Fibroblast of lung (primary cell): ENCODE data around the gene ATF4. TPM values are rescaled to one million over a fixed set of nuclear protein-coding genes. Genes with fewer than 3 reads are reported as not detected.
A peak's percentile ranks its signal among the peaks of the same experiment; 100 is the strongest.

Experiments used
- DNase-seq, 2 donors: peaks; one replicate each; pipeline versions ENCODE4 v3.0.0 to v3.0.0-alpha.2; 2010; ENCODE audit warnings: low read depth in 2 of 2
- H2AFZ ChIP-seq: 2 replicates; pipeline ENCODE4 v1.5.1; 2012; ENCODE audit warnings: low read length, control low read depth, inconsistent platforms
- H3K27ac ChIP-seq: 2 replicates; pipeline ENCODE4 v1.5.1; 2011; ENCODE audit warnings: low read length, control low read depth; ENCODE audit not compliant: insufficient read depth
- H3K27me3 ChIP-seq: 2 replicates; pipeline ENCODE4 v1.5.1; 2011; ENCODE audit warnings: mild to moderate bottlenecking, low read length; ENCODE audit not compliant: control insufficient read depth, insufficient read depth
- H3K36me3 ChIP-seq: 2 replicates; pipeline ENCODE4 v1.5.1; 2011; ENCODE audit warnings: low read length; ENCODE audit not compliant: control insufficient read depth, insufficient read depth
- H3K4me1 ChIP-seq: 2 replicates; pipeline ENCODE4 v1.5.1; 2011; ENCODE audit warnings: low read length; ENCODE audit not compliant: control insufficient read depth, insufficient read depth; ENCODE audit errors: extremely low read depth
- H3K4me2 ChIP-seq: 2 replicates; pipeline ENCODE4 v1.5.1; 2011; ENCODE audit warnings: low read length, control low read depth; ENCODE audit not compliant: insufficient read depth; ENCODE audit errors: extremely low read depth
- H3K4me3 ChIP-seq, 4 experiments: fragments of 200-600 bp in 1 of 4; sonication (generic) in 1 of 4; replicated peaks in 1 of 4; 2 replicates each; pipeline ENCODE4 v1.5.1; 2011 to 2016; ENCODE audit warnings: low read length in 4 of 4, low read depth in 3 of 4, mild to moderate bottlenecking in 3 of 4, control low read depth in 2 of 4, inconsistent platforms in 1 of 4, mixed read lengths in 1 of 4; ENCODE audit not compliant: insufficient read depth in 1 of 4; ENCODE audit errors: control extremely low read depth in 1 of 4
- H3K79me2 ChIP-seq: 2 replicates; pipeline ENCODE4 v1.5.1; 2012; ENCODE audit warnings: mild to moderate bottlenecking, low read length, inconsistent platforms; ENCODE audit not compliant: control insufficient read depth, insufficient read depth
- H3K9ac ChIP-seq: 2 replicates; pipeline ENCODE4 v1.5.1; 2011; ENCODE audit warnings: mild to moderate bottlenecking, low read length, control low read depth; ENCODE audit not compliant: insufficient read depth
- H3K9me3 ChIP-seq: 2 replicates; pipeline ENCODE4 v1.5.1; 2012; ENCODE audit warnings: low read depth, low read length; ENCODE audit not compliant: control insufficient read depth, insufficient read depth
- H4K20me1 ChIP-seq: 2 replicates; pipeline ENCODE4 v1.5.1; 2011; ENCODE audit warnings: low read length; ENCODE audit not compliant: control insufficient read depth, insufficient read depth; ENCODE audit errors: extremely low read depth
- EZH2 ChIP-seq: IDR thresholded peaks from 2 replicates; pipeline ENCODE4 v1.5.1; 2012; ENCODE audit warnings: low read length, control low read depth, mild to moderate bottlenecking; ENCODE audit errors: missing control alignments
- polyA plus RNA-seq, 2 donors: library from polyadenylated mRNA; depleted of rRNA in 1 of 2; stranded (reverse) in 1 of 2; unstranded in 1 of 2; fragments of >200 nt; gene quantifications; 2 replicates each; pipeline ENCODE4 v1.2.1, GENCODE V29; 2011 to 2012; ENCODE audit warnings: missing spikeins in 1 of 2
- total RNA-seq: library from RNA; depleted of rRNA; stranded (reverse); fragments of >200 nt; gene quantifications from 2 replicates; pipeline ENCODE4 v1.2.1, GENCODE V29; 2014
- TF ChIP-seq, protein P1 (sequence below), 2 donors: IDR thresholded peaks in 1 of 2; conservative IDR thresholded peaks in 1 of 2; 1 replicate in 1 of 2; 2 replicates in 1 of 2; pipeline ENCODE4 v1.5.1; 2011 to 2012; ENCODE audit warnings: low read length in 2 of 2, control low read depth in 1 of 2, inconsistent platforms in 1 of 2, low read depth in 1 of 2, mild to moderate bottlenecking in 1 of 2

The ATF4 gene
- total and polyA plus RNA-seq, 2 donors (not counting 1 experiment from before 2014, with no cell fraction given), result 546 to 555 TPM

DNA sequence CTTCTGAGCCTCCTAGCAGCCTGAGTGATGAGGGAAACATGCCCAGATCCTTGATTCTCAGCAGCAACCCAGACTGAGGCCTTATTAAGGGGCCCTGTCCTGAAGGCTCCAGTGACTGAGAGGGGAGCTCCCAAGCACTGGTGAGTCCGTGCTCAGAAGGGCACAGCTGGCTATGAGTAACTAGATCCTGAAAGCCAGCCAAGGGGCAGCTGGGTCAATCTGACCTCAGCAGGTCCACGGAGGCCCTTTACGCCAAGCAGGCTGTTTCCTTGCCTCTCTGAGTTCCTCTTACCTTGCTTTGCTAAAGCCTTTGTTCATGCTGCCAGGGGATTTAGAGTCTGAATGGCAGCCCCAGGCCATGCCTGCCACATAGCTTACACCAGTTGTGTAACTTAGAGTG, 37.6 kb upstream of the ATF4 start:
- no peaks in the 10 kb centered on the region for H3K79me2 ChIP-seq
- H3K9ac ChIP-seq, result no peak overlapping the region
- no peak overlapping the region for H2AFZ ChIP-seq
- H3K4me2 ChIP-seq, result no peak overlapping the region
- no peak overlapping the region for H3K27ac ChIP-seq
- H4K20me1 ChIP-seq, result no peaks in the 10 kb centered on the region
- H3K4me3 ChIP-seq, result no peak overlapping the region
- no peaks in the 10 kb centered on the region for H3K27me3 ChIP-seq
- H3K9me3 ChIP-seq, result no peaks in the 10 kb centered on the region
- DNase-seq, result peak in 1 of 2 donors; percentile 62
- no peaks in the 10 kb centered on the region for H3K36me3 ChIP-seq
- H3K4me1 ChIP-seq, result no peaks in the 10 kb centered on the region
- TF ChIP-seq EZH2, result no peak
- TF ChIP-seq, protein P1, sequence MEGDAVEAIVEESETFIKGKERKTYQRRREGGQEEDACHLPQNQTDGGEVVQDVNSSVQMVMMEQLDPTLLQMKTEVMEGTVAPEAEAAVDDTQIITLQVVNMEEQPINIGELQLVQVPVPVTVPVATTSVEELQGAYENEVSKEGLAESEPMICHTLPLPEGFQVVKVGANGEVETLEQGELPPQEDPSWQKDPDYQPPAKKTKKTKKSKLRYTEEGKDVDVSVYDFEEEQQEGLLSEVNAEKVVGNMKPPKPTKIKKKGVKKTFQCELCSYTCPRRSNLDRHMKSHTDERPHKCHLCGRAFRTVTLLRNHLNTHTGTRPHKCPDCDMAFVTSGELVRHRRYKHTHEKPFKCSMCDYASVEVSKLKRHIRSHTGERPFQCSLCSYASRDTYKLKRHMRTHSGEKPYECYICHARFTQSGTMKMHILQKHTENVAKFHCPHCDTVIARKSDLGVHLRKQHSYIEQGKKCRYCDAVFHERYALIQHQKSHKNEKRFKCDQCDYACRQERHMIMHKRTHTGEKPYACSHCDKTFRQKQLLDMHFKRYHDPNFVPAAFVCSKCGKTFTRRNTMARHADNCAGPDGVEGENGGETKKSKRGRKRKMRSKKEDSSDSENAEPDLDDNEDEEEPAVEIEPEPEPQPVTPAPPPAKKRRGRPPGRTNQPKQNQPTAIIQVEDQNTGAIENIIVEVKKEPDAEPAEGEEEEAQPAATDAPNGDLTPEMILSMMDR (conservative IDR thresholded peaks at IDR 0.05 in 1 of 2, IDR thresholded peaks at IDR 0.05 in 1 of 2; ENCODE audit: low read depth in 1 of 2, low read length in 2 of 2), result no peak

DNA sequence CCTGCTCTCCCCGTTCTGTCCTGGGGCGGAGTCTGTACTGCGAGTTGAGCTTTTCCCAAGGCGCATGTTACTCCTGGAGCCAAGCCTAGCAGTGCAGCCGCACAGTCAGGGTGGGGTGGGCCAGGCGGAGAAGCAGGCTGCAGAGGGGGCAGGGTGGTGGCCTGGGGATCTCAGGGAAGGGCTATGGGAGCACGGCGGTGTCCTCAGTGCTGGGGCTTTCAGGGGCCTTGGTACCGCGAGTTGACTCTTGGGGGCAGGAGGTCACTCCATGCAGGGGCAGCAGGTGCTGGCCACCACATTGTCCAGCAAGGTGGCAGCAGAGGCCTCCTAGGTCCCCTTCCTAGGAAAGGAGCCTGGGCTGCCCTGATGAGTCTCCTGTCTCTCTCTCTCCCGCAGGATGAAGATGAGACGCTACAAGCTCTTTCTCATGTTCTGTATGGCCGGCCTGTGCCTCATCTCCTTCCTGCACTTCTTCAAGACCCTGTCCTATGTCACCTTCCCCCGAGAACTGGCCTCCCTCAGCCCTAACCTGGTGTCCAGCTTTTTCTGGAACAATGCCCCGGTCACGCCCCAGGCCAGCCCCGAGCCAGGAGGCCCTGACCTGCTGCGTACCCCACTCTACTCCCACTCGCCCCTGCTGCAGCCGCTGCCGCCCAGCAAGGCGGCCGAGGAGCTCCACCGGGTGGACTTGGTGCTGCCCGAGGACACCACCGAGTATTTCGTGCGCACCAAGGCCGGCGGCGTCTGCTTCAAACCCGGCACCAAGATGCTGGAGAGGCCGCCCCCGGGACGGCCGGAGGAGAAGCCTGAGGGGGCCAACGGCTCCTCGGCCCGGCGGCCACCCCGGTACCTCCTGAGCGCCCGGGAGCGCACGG, 33.2 kb upstream of the ATF4 start:
- Histone ChIP-seq H3K79me2 (no peaks in the 10 kb centered on the region), H2AFZ (no peak overlapping the region), H3K4me3 (no peak overlapping the region), H3K9ac (no peak overlapping the region), H3K27me3 (no peaks in the 10 kb centered on the region), H3K4me1 (no peaks in the 10 kb centered on the region), H3K9me3 (no peaks in the 10 kb centered on the region), H3K27ac (no peak overlapping the region), H4K20me1 (no peaks in the 10 kb centered on the region), H3K4me2 (no peak overlapping the region), H3K36me3 (no peaks in the 10 kb centered on the region)
- no peak for TF ChIP-seq EZH2
- TF ChIP-seq, protein P1 (conservative IDR thresholded peaks at IDR 0.05 in 1 of 2, IDR thresholded peaks at IDR 0.05 in 1 of 2; ENCODE audit: low read depth in 1 of 2, low read length in 2 of 2), result no peak
- DNase-seq, result no peak

DNA sequence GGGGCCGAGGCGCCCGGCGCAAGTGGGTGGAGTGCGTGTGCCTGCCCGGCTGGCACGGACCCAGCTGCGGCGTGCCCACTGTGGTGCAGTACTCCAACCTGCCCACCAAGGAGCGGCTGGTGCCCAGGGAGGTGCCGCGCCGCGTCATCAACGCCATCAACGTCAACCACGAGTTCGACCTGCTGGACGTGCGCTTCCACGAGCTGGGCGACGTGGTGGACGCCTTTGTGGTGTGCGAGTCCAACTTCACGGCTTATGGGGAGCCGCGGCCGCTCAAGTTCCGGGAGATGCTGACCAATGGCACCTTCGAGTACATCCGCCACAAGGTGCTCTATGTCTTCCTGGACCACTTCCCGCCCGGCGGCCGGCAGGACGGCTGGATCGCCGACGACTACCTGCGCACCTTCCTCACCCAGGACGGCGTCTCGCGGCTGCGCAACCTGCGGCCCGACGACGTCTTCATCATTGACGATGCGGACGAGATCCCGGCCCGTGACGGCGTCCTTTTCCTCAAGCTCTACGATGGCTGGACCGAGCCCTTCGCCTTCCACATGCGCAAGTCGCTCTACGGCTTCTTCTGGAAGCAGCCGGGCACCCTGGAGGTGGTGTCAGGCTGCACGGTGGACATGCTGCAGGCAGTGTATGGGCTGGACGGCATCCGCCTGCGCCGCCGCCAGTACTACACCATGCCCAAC, 32.4 kb upstream of the ATF4 start:
- Histone ChIP-seq H3K79me2 (no peaks in the 10 kb centered on the region), H3K4me3 (no peak overlapping the region), H3K4me1 (no peaks in the 10 kb centered on the region), H3K9me3 (no peaks in the 10 kb centered on the region), H3K27ac (no peak overlapping the region), H3K9ac (no peak overlapping the region), H3K4me2 (no peak overlapping the region), H4K20me1 (no peaks in the 10 kb centered on the region), H3K27me3 (no peaks in the 10 kb centered on the region), H3K36me3 (no peaks in the 10 kb centered on the region), H2AFZ (no peak overlapping the region)
- no peak for TF ChIP-seq EZH2
- TF ChIP-seq, protein P1 (conservative IDR thresholded peaks at IDR 0.05 in 1 of 2, IDR thresholded peaks at IDR 0.05 in 1 of 2; ENCODE audit: low read depth in 1 of 2, low read length in 2 of 2), result no peak
- DNase-seq, result no peak
